DOHH2 (cell line): ENCODE data around the gene FASTK.

Experiments
- H3F3A ChIP-seq: fragments of 200-600 bp; sonication (generic), shearing (Covaris generic); 2 replicates; pipeline ENCODE4 v1.6.0; 2016; ENCODE audit warnings: antibody characterized with exemption, mild to moderate bottlenecking; ENCODE audit not compliant: control insufficient read depth, insufficient read depth
- H3K27ac ChIP-seq: fragments of 200-600 bp; sonication (generic); 2 replicates; pipeline ENCODE4 v1.5.1; 2014; ENCODE audit warnings: low read depth, mild to moderate bottlenecking, low read length, moderate library complexity
- H3K27me3 ChIP-seq: fragments of 200-600 bp; sonication (generic); 2 replicates; pipeline ENCODE4 v1.6.1; 2014; ENCODE audit warnings: mild to moderate bottlenecking, low read length, mixed read lengths; ENCODE audit not compliant: control insufficient read depth
- H3K36me3 ChIP-seq: fragments of 200-600 bp; sonication (generic); 2 replicates; pipeline ENCODE4 v1.6.1; 2014; ENCODE audit warnings: mild to moderate bottlenecking, low read length, moderate library complexity, mixed read lengths; ENCODE audit not compliant: control insufficient read depth
- H3K4me1 ChIP-seq: fragments of 200-600 bp; sonication (generic); 2 replicates; pipeline ENCODE4 v1.6.1; 2014; ENCODE audit warnings: mild to moderate bottlenecking, low read length, mixed read lengths; ENCODE audit not compliant: control insufficient read depth
- H3K4me2 ChIP-seq: fragments of 200-600 bp; sonication (generic); 2 replicates; pipeline ENCODE4 v1.6.0; 2014; ENCODE audit warnings: mild to moderate bottlenecking, low read length, moderate library complexity
- H3K4me3 ChIP-seq: fragments of 200-600 bp; sonication (generic); 2 replicates; pipeline ENCODE4 v1.5.1; 2014; ENCODE audit warnings: mild to moderate bottlenecking, low read length, mixed read lengths
- H3K79me2 ChIP-seq: fragments of 200-600 bp; sonication (generic); 2 replicates; pipeline ENCODE4 v1.6.1; 2014; ENCODE audit warnings: mild to moderate bottlenecking, low read length, mixed read lengths; ENCODE audit not compliant: control insufficient read depth
- H3K9me2 ChIP-seq: fragments of 200-600 bp; sonication (generic); replicated peaks from 2 replicates; pipeline ENCODE4 v1.6.1; 2014; ENCODE audit warnings: mild to moderate bottlenecking, low read length, mixed read lengths; ENCODE audit not compliant: control insufficient read depth
- H3K9me3 ChIP-seq: fragments of 200-600 bp; sonication (generic); 2 replicates; pipeline ENCODE4 v1.6.1; 2014; ENCODE audit warnings: antibody characterized with exemption, low read length, mixed read lengths; ENCODE audit not compliant: control insufficient read depth, insufficient read depth
- H4K20me1 ChIP-seq: fragments of 200-600 bp; sonication (generic); 2 replicates; pipeline ENCODE4 v1.6.0; 2014; ENCODE audit warnings: low read depth, mild to moderate bottlenecking, antibody characterized with exemption, low read length, moderate library complexity; ENCODE audit not compliant: control insufficient read depth, insufficient read depth
- CTCF ChIP-seq: fragments of 200-600 bp; sonication (generic); IDR thresholded peaks from one replicate; pipeline ENCODE4 v1.5.1; 2014; ENCODE audit warnings: antibody characterized with exemption, mild to moderate bottlenecking, low read depth, low read length; ENCODE audit not compliant: poor library complexity, severe bottlenecking
- EZH2phosphoT487 ChIP-seq: fragments of 200-600 bp; sonication (generic); IDR thresholded peaks from 2 replicates; pipeline ENCODE4 v1.6.1; 2017; ENCODE audit warnings: borderline replicate concordance, mild to moderate bottlenecking, antibody characterized with exemption, low read length, moderate library complexity, mixed read lengths

The FASTK gene

DNA sequence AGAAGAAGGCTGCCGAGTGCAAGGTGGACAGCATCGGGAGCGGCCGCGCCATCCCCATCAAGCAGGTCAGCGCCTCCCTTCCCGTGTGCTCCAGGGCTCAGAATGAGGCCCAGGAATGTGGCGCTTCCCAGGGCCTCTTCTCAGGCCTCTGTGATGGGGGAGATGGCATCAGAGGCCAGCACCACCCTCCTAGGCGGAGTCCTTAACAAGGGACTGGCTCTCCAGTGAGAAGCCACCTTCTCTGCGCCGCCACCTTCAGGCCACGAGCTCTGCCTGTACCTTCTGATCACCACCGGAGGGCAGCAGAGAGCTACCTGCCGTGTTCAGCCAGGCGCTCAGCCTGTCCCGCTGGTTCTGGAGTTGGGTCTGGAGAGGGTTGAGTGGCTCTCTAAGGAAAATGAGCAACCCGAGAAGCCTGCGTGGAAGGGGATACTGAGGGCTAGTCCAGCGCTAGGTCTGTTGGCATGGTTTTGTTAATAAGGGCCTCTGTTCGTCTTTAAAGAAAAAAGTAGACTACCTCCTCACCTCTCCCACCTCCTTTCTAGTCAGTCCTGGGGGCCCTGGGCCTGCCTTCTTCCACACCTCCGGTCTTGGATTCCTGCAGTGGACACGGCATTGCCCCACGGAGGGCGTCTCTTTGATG lies 43.3 kb upstream of the FASTK start:
- H3K9me3 ChIP-seq = no peaks in the 10 kb centered on the region
- H3K27ac ChIP-seq = no peak overlapping the region
- no peaks in the 10 kb centered on the region for H3K79me2 ChIP-seq
- no peak overlapping the region for H3K4me3 ChIP-seq
- TF ChIP-seq EZH2phosphoT487 (no peak), CTCF (peak; percentile 100)
- H3K4me2 ChIP-seq = no peak overlapping the region
- no peaks in the 10 kb centered on the region; the same call in 1 of the 2 replicates for H4K20me1 ChIP-seq
- H3F3A ChIP-seq = no peaks in the 10 kb centered on the region
- no peaks in the 10 kb centered on the region for H3K36me3 ChIP-seq
- no peaks in the 10 kb centered on the region for H3K9me2 ChIP-seq
- H3K27me3 ChIP-seq = no peaks in the 10 kb centered on the region
- H3K4me1 ChIP-seq = no peaks in the 10 kb centered on the region

- Histone ChIP-seq H3K4me3 (no peak overlapping the region), H3K27me3 (no peaks in the 10 kb centered on the region), H3K9me2 (no peaks in the 10 kb centered on the region), H3F3A (no peaks in the 10 kb centered on the region), H3K36me3 (no peaks in the 10 kb centered on the region), H3K79me2 (no peaks in the 10 kb centered on the region), H4K20me1 (no peaks in the 10 kb centered on the region; the same call in 1 of the 2 replicates), H3K4me2 (no peak overlapping the region), H3K27ac (no peak overlapping the region), H3K9me3 (no peaks in the 10 kb centered on the region), H3K4me1 (no peaks in the 10 kb centered on the region)
- no peak for TF ChIP-seq CTCF
- no peak for TF ChIP-seq EZH2phosphoT487
Observed at GRCh38 chr7:151123158-151123821, 42.7 kb upstream of the FASTK start.

DNA sequence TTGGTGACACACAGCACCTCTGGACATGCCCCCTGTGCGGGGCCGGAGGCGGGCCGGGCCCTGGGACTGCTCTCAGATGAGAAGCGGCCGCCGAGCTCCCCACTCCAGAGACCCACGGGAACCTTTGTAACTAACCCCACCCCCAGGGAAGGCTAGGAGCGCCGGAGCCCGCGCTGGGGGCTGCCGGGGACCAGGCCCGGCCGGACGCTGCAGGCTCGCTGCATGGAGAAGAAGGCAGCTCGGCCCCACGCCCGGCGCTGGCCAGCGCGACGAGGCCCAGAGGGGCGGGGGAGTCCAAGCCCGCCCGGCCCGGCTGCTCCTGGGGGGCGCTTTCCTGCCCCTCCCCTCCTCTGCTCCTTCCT lies 42.2 kb upstream of the FASTK start:
- no peak for TF ChIP-seq EZH2phosphoT487
- Histone ChIP-seq H3K9me3 (no peaks in the 10 kb centered on the region), H3K4me1 (no peaks in the 10 kb centered on the region), H3K27me3 (no peaks in the 10 kb centered on the region), H3K4me3 (no peak overlapping the region), H3K9me2 (no peaks in the 10 kb centered on the region), H3K36me3 (no peaks in the 10 kb centered on the region), H3K4me2 (no peak overlapping the region), H4K20me1 (no peaks in the 10 kb centered on the region; the same call in 1 of the 2 replicates), H3F3A (no peaks in the 10 kb centered on the region), H3K79me2 (no peaks in the 10 kb centered on the region), H3K27ac (no peak overlapping the region)

GRCh38 chr7:151122276-151122675 lies 41.7 kb upstream of the FASTK start:
- H3K4me2 ChIP-seq = no peak overlapping the region
- no peaks in the 10 kb centered on the region for H3K27me3 ChIP-seq
- no peaks in the 10 kb centered on the region for H3F3A ChIP-seq
- no peak overlapping the region for H3K4me3 ChIP-seq
- H4K20me1 ChIP-seq = no peaks in the 10 kb centered on the region; the same call in 1 of the 2 replicates
- H3K9me2 ChIP-seq = no peaks in the 10 kb centered on the region
- no peak overlapping the region for H3K27ac ChIP-seq
- no peaks in the 10 kb centered on the region for H3K36me3 ChIP-seq
- no peaks in the 10 kb centered on the region for H3K4me1 ChIP-seq
- no peaks in the 10 kb centered on the region for H3K9me3 ChIP-seq
- no peaks in the 10 kb centered on the region for H3K79me2 ChIP-seq
- TF ChIP-seq EZH2phosphoT487 = no peak
- TF ChIP-seq CTCF = no peak
